NCI-H69 (cell line): Measurements from ENCODE around the gene TRIM42.

Experiments used
- DNase-seq: peaks from one replicate; lab custom pipeline; 2025; lab: John Stamatoyannopoulos, UW

The TRIM42 gene

DNA sequence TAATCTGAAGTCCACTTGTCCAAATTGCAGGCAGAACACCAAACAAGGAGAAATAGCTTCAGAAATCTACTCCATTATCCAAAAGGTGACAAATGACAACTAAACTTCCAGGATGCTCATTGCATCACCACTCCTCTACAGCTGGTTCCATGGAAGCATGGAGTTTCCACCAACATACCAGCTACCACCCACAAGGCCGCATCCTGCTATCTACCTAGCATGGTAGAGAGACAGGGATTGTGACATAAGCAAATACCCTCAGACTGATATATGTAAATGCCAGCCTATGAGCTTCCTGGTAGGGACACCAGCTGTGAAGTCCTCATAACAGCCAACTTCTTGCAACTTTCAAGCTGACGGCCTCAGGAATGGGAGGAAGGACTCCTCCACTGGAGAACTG is at the start of gene TRIM42:
Gene TRIM42, plus strand, starts transcription at position 301 of the 400 bp plus-strand sequence. CDS start 166 bp downstream, outside the sequence.
- no peak for DNase-seq

DNA sequence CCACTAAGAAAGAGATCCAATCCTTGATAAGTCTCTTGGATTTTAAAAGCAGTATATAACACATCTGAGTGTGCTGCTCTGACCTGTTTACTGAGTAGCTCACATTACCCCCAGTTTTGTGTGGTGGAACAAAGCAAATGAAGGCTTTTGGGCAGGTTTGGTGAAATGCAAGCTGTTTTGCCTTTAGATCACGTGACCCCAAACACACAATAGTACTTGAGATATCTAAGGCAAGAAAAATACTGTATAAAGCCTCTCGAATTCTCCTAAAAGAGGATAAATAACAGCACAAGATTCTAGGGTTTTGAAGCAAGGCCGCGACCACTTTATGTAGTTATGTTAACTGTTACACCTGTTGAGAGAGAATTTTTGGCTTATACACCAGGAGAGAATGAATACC is 49.3 kb upstream of the TRIM42 start:
- no peak for DNase-seq

DNA sequence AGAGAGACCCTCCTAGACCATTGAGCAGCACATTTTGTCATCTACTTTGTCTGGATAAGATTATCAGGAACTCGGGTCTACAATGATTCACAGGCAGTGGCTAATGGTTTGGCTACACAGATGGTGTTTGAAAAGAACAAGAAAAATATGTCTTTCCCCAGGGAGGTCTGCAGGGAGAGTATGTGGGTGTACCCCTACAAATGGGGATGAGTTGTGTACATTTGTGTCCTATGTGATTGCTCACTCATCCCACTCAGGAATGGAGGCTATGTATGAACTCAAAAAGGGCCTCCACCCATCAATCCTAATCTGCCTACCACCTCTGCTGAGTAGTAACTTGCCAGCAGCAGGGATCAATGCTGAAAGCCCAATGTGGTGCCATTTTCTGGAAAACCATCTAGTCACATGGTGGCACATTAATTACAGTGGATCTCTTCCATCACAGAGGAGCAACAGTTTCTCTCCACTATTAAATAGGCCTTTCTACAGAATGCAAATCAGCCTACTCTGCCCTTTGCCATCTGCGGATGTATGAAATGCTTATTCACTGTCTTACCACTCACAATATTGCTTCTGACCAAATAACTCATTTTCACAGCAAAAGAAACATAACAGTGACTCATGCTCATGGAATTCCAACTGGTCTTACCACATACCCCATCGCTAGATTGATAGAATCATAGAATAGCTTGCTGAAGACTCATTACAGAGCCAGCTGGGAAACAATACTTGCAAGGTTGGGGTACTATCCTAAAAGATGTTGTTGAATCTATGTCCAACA is 48.3 kb upstream of the TRIM42 start:
- no peak for DNase-seq

DNA sequence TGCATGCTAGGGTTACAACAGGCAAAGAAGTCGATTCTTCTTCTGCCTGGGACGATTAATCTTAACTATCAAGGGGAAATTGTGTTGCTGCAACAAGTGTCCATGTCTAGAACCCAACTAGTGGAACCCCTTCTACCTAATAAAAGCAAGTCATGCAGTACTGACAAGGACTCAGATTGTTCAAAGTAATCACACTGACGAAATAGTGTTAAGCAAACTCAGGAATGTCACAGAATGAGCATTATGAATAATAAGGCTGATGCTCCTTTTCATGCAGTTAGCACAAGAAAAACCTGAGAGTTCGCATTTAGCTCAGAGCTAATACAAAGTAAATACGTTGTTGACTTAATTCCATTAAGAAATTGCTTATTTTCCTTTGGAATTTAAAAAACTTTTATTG is 47.5 kb upstream of the TRIM42 start:
- no peak for DNase-seq

DNA sequence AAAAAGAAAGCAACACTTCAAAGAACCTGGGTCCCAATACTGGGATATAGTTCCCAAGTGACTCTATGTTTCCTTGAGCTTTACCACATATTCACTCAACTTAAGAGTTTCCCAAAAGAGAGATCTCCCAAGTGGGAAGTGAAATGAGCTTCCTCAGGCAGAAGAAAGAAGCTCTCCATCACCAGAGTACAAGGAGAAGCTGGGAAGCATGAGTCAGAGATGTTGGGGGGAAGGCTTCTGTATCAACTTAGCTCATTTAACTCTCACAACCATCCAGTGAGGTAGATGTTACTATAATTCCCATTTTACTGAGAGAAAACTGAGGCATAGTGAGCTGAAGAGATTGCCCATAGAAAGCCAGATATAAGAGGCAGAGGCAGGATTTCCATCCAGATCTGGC is 47.0 kb upstream of the TRIM42 start:
- DNase-seq = no peak

DNA sequence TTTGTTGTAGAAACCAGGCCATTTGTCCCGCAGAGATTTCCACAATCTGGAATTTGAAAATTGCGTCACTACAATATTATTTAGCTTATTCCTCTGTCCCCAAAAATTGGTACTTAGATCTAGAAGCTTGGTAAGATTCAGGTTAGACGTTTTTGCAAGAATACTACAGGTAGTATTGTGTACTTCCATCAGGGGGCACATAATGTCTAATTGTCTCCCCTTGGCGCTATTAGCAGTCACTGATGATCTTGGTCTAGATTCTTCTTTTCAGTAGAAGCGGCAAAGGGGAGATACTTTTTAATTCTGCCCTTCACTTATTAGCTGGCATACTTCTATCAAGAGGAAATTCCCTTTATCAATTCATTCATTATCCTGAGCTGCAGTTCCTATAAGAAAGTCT is 42.6 kb upstream of the TRIM42 start:
- no peak for DNase-seq

DNA sequence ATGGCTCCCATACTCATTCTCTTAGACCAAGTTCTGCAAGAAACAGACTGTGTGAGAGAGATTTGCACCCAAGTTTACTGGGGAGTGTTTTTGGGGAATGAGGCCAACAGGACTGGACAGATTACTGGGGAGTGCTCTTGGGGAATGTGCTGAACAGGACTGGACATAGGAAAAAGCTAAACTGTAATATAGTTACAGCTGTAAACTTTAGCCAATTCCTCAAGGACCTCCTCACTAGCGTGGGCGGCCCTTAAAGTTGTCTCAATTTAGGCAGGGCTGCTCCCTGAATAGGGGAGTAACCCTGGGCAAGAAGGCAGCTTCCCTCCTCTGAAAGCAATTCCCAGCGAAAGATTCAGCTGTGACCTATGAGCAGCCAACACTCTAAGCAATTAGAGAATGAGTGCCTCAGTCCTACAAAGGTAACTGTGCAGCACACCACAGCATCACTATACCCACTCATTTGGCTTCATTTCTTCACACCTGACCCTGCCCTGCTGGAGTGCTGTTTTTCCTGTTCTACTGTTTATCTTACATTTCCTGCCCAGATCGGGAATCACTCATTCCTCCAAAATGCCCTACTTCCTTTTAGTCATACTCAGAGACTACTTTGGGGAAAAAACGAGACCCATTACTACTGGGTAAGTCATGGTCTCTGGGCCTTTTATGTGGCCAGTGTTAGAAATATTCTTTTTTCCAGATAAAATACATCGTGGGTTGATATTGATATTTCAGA is 41.3 kb upstream of the TRIM42 start:
- DNase-seq = no peak

DNA sequence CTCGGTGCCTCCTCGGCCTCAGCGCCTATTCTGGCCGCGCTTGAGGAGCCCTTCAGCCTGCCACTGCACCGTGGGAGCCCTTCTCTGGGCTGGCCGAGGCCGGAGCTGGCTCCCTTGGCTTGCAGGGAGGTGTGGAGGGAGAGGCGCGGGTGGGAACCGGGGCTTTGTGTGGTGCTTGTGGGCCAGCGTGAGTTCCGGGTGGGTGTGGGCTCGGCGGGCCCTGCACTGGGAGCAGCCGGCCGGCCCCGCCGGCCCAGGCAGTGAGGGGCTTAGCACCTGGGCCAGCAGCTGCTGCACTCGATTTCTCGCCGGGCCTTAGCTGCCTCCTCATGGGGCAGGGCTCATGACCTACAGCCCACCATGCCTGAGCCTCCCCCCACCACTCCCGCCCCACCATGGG is 26.6 kb upstream of the TRIM42 start:
- no peak for DNase-seq

DNA sequence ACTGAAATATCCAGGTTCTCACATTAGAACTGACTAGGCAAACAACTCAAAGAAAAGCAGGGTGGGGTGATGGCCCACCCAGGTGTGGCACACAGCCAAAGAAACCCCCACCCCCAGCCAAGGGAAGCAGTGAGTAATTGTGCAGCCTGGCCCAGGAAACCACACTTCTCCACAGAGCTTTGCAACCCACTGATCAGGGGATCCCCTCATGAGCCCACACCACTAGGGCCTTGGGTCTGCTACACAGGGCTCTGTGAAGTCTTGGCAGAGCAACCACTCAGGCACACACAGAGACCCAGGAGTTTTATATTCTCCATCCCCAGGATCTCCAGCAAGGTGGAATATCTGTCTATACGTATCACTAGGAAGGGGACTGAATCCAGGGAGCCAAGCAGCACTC is 22.2 kb upstream of the TRIM42 start:
- DNase-seq = no peak

DNA sequence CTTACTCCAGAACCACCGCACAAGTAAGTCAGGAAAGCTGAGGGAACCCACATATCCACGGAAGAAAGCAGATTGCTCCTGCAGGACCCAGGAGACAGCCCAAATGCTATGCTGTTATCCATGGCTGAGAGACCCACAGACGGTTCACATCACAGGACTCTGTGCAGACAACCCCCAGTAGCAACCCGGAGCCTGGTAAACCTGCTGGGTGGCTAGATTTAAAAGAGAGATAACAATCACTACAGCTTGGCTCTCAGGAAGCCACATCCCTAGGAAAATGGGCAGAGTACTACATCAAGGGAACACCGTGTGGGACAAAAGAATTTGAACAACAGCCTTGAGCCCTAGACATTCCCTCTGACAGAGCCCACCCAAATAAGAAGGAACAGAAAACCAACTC is 13.8 kb upstream of the TRIM42 start:
- DNase-seq = no peak

DNA sequence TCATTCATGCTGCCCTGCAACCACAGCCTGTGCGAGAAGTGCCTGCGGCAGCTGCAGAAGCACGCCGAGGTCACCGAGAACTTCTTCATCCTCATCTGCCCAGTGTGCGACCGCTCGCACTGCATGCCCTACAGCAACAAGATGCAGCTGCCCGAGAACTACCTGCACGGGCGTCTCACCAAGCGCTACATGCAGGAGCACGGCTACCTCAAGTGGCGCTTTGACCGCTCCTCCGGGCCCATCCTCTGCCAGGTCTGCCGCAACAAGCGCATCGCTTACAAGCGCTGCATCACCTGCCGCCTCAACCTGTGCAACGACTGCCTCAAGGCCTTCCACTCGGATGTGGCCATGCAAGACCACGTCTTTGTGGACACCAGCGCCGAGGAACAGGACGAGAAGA is 4.7 kb downstream of the TRIM42 start:
- no peak for DNase-seq

DNA sequence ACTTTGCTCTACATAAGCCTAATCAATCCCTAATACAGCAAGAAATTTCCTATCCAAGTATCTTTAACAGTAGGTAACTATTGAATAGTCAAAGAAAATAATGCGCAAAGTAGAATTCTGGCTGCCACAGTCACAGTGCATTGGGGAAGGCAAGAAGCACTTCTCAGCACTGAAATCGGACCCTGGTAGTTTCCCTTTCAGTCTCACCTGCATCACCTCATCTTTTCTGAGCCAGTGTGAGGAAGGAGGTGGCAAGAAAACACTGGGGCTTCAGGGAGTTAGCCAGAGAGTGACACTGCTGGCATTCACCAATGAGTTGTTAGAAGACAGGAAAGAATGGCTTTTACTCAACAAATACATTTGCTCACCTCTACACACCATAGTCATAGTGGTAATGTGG is 8.3 kb downstream of the TRIM42 start:
- no peak for DNase-seq

DNA sequence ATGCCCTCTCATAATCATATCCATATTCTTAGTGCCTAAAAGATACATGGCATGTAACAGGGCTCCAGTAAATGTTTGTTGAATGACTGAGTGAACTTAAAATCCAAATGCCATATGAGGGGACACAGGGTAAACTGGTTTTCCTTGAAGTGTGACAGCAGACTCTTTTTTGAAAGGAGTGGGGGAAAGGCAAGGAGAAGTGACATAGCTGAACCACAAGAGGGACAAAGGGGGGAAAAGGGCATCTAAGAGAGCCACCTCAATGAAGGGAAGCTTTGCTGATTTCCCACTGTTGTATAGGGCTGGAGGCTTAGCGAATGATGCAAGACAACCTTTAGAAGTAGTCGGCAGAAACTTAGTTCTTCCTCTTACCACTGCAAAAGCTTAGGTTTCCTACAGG is 9.1 kb downstream of the TRIM42 start:
- DNase-seq = no peak

DNA sequence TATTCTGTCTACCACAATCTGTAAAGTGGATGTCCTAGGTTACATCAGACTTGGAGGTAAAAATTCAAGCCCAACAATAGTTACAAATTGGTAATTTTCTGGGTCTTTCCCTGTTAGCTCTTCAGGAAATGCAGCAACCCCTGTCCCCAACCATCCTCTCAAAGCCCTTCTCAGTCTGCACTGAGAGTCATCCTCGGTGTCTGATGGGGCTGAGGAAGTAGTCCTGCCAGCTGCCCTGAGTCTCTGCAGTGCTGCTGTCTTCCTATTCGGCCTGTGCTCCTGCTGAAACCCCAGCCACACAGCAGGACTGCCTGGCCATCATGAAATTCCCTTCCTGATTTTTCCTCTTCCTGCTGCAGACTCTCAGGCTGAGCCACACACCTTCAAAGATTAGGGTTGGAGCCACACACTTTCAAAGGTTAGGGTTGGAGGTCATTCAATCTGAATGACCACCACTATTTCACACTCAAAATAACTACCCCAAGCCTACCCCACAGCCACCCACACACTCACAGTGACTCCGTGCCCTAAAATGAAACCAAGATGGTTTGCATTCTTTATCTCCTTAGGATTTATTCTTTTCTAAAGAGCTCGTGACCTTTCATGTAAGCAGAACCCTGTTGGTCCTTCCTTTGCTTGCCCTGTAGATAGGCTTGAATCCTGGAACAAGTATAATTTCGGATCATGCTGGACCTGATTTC is 17.6 kb downstream of the TRIM42 start:
- DNase-seq = no peak

DNA sequence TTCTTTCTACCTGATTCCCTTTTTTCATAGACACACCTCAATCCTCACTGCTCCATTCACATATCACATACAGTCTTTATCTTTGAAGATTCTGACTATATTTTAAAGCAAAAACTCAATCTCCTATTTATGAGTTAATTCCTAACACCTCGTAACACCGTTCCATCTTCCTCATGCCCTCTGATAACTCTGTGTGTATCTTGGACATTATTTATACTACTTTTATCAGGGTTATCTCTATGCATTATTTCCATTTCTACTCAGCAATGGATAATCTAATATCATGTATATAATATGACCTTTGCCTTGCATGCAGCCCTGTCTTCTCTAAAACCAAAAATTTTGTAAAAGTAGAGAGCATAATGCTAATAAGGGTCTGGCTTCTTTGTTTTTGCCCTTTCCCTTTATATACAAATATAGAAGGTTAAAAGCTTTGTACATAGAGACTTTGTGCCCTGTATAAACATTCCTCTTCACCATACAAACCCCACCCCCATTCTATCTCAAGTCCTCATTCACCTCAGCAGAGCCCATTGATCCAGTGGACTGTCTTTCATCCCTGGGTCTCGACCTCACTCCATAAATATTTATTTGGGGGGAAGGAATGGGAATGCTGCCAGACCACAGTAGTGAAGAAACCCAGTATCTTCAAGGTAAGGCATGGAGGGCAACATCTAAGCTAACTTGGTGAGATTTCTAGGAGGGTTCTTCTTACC is 21.8 kb downstream of the TRIM42 start:
- no peak for DNase-seq

DNA sequence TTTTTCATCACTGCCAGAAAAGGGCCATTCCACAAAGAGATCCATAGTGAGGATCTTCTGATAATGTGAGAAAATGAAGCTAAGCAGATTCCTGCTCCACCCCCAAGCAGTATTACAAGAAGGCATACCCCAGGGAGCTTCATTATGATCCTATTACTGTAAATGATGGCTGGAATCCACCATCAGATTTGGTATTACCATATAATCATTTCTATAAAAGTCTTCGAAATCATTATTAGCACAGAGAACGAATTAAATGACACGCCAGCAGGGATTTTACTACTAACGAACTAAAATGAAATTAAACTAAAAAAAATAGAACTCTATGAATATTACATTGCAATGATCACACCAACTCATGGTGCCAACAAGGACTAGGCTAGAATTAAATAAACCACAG is 24.4 kb downstream of the TRIM42 start:
- DNase-seq = no peak

DNA sequence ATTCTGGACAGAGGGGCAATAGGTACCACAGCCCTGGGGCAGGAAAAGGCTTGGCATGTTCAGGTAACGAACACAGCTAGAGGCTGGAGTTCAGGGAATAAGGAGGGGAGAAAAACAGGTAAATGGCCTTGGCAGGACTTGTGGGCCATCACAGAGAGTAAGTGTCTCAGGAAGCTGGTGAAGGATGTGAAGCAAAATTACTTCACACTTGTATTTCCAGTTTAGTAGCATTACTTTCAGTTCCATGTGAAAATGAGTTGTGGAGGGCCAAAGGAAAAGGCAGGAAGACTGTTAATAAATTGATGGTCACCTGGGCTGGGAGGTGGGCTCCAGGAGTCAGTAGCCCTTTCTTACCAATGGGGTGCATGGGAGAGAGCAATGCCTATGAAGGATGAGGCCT is 25.6 kb downstream of the TRIM42 start:
- DNase-seq = no peak

DNA sequence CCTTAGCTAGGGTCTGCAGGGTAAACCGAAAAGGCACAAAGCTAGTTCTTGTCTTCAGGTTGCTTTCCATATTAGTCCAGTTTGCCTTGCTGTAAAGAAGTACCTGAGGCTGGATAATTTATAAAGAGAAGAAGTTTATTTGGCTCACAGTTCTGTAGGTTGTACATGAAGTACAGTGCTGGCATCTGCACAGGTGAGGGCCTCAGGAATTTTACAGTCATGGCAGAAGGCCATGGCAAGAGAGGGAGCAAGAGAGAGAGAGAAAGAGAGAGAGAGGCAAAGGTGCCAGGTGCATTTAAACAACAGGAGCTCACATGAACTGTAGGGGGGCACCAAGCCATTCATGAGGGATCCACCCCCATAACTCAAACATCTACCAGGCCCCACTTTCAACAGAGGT is 26.9 kb downstream of the TRIM42 start:
- DNase-seq = no peak

DNA sequence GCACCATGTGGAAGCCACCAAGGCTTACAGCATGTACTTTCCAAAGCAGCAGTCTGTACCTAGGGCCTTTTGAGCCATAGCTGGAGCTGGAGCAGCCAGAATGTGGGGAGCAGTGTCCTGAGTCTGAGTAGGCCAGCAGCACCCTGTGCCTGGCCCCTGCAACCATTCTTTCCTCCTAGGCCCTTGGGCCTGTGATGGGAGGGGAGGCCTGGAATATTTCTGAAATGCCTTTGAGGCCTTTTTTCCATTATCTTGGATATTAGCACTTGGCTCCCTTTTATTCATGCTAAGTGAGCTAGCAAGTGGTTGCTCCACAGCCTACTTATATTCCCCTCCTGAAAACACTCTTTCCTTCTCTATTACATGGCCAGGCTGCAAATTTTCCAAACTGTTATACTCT is 28.1 kb downstream of the TRIM42 start:
- no peak for DNase-seq

DNA sequence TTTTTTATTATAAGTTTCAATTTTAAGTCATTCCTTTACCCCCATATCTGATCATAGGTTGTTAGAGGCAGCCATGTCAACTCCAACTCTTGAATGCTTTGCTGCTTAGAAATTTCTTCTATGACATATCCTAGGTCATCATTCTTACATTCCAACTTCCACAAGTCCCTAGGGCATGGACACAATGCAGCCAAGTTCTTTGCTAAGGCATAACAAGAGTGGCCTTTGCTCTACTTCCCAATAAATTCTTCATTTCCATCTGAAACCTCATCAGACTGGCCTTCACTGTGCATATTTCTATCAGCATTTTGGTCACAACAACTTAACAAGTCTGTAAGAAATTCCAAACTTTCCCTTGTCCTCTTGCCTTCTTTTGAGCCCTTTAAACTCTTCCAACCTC is 28.5 kb downstream of the TRIM42 start:
- no peak for DNase-seq

DNA sequence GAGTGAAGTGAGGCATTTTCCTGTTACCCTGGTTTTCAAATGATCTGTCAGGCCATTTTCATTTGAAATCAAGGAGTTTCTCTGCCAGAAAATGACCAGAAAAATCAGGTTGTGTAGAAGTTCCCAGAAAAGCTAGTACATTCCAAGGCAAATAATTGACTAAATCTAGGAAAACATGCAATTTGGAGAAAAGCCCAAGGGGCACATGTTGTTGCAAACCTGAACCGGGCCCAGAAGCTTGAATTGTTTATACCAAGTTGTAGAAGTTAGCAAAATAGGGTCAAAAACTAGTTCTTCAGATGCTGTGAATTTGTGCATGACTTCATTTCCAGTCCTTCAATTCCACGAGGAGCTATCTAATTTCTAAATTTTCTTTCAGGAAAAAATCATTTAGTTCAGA is 31.0 kb downstream of the TRIM42 start:
- DNase-seq = no peak

DNA sequence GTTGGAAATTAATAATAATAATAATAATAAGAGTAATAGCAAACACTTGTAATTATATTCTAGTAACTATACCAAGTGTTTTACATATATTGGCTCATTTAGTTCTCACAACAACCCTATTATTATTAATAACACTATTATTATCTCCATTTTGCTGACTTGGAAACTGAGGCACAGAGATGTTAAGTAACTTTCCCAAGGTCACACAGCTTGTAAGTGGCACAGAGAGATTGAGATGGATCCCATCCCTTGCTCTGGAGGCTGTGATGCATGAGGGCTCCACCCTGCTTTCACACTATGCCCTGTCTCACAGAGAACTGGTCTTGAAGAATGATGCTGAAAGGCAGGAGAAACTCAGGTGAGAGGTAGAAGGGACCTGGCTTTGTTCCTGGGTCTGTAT is 31.9 kb downstream of the TRIM42 start:
- DNase-seq = no peak
